ENCODE measurements around the gene PTGDS. TPM values are rescaled to one million over a fixed set of nuclear protein-coding genes. Genes with fewer than 3 reads are reported as not detected.
"Not testable (repeated sequence)": the region's sequence is repeated elsewhere in the genome, so short reads cannot be mapped to it uniquely, and the experiment has no call there.

Gene PTGDS
- total RNA-seq, 1 donor from 2014 or later = not detected

- H3K36me3 Mint-ChIP-seq (ENCODE audit: unreplicated experiment) = no peaks in the 10 kb centered on the region
- peaks cover 7% of the 10 kb centered on the region for H3K9me3 Mint-ChIP-seq (ENCODE audit: unreplicated experiment)
- peaks cover 6% of the 10 kb centered on the region for H3K27me3 Mint-ChIP-seq (ENCODE audit: unreplicated experiment)
- no peak for DNase-seq
- TF ChIP-seq CTCF (IDR thresholded peaks at IDR 0.05; ENCODE audit: partially characterized antibody, unreplicated experiment) = no peak
- H3K4me1 Mint-ChIP-seq (ENCODE audit: low read depth, unreplicated experiment) = peaks cover 2% of the 10 kb centered on the region
- H3K27ac Mint-ChIP-seq (ENCODE audit: unreplicated experiment) = no peak overlapping the region
- no peak overlapping the region for H3K4me3 Mint-ChIP-seq (ENCODE audit: unreplicated experiment)
Measured at GRCh38 chr9:137001857-137002645, 24.7 kb downstream of the PTGDS start.

GRCh38 chr9:137002646-137003041 is 25.3 kb downstream of the PTGDS start:
- TF ChIP-seq CTCF (IDR thresholded peaks at IDR 0.05; ENCODE audit: partially characterized antibody, unreplicated experiment) = no peak

GRCh38 chr9:137004285-137004684 is 27.0 kb downstream of the PTGDS start:
- not testable (repeated sequence) for H3K36me3 Mint-ChIP-seq (ENCODE audit: unreplicated experiment); H3K9me3 Mint-ChIP-seq (ENCODE audit: unreplicated experiment); H3K27me3 Mint-ChIP-seq (ENCODE audit: unreplicated experiment); H3K4me1 Mint-ChIP-seq (ENCODE audit: low read depth, unreplicated experiment); H3K27ac Mint-ChIP-seq (ENCODE audit: unreplicated experiment); H3K4me3 Mint-ChIP-seq (ENCODE audit: unreplicated experiment)
- DNase-seq = peak; percentile 52
- peak; percentile 62 for TF ChIP-seq CTCF (IDR thresholded peaks at IDR 0.05; ENCODE audit: partially characterized antibody, unreplicated experiment)

More at GRCh38 chr9:137002646-137003041, 25.3 kb downstream of the PTGDS start:
- Mint-ChIP-seq H3K27ac (ENCODE audit: unreplicated experiment) (no peak overlapping the region), H3K9me3 (ENCODE audit: unreplicated experiment) (peaks cover 5% of the 10 kb centered on the region), H3K36me3 (ENCODE audit: unreplicated experiment) (no peaks in the 10 kb centered on the region), H3K4me3 (ENCODE audit: unreplicated experiment) (no peak overlapping the region), H3K27me3 (ENCODE audit: unreplicated experiment) (peaks cover 4% of the 10 kb centered on the region), H3K4me1 (ENCODE audit: low read depth, unreplicated experiment) (peaks cover 2% of the 10 kb centered on the region)
- DNase-seq = no peak

GRCh38 chr9:137006116-137007003 is 29.1 kb downstream of the PTGDS start:
- Mint-ChIP-seq H3K4me1 (ENCODE audit: low read depth, unreplicated experiment) (peaks cover 2% of the 10 kb centered on the region), H3K27me3 (ENCODE audit: unreplicated experiment) (peaks cover 3% of the 10 kb centered on the region), H3K27ac (ENCODE audit: unreplicated experiment) (no peak overlapping the region), H3K9me3 (ENCODE audit: unreplicated experiment) (peaks cover 2% of the 10 kb centered on the region), H3K36me3 (ENCODE audit: unreplicated experiment) (no peaks in the 10 kb centered on the region), H3K4me3 (ENCODE audit: unreplicated experiment) (no peak overlapping the region)
- no peak for DNase-seq
- TF ChIP-seq CTCF (IDR thresholded peaks at IDR 0.05; ENCODE audit: partially characterized antibody, unreplicated experiment) = no peak

All from glutamatergic neuron (in vitro differentiated cells).